Endothelial cell of umbilical vein (primary cell): ENCODE results near the gene SPOPL.

Source experiments
- CTCF ChIP-seq, 2 donors: IDR thresholded peaks; 1 replicate in 1 of 2; 2 replicates in 1 of 2; pipeline ENCODE4 v1.5.1; 2011; ENCODE audit warnings: low read length in 2 of 2, mild to moderate bottlenecking in 2 of 2, moderate library complexity in 2 of 2, control low read depth in 1 of 2, inconsistent platforms in 1 of 2, low read depth in 1 of 2; ENCODE audit not compliant: insufficient read depth in 1 of 2; ENCODE audit errors: extremely low read depth in 1 of 2
- EZH2 ChIP-seq: IDR thresholded peaks from 2 replicates; pipeline ENCODE4 v1.6.1; 2012; ENCODE audit warnings: borderline replicate concordance, low read depth, mild to moderate bottlenecking, moderate library complexity, low read length, inconsistent platforms; ENCODE audit not compliant: severe bottlenecking
- POLR2A ChIP-seq: IDR thresholded peaks from 2 replicates; pipeline ENCODE4 v1.6.1; 2012; ENCODE audit warnings: low read depth, mild to moderate bottlenecking, control low read depth, low read length

GRCh38 chr2:138502255-138503086 is 901 bp downstream of the SPOPL start:
- TF ChIP-seq POLR2A (no peak), CTCF (IDR thresholded peaks at IDR 0.05; ENCODE audit: extremely low read depth in 1 of 2, insufficient read depth in 1 of 2, low read depth in 1 of 2, low read length in 2 of 2) (no peak), EZH2 (no peak)
